GM21737 (cell line): ENCODE data around the gene ARHGDIA.
"Not testable (repeated sequence)": the region's sequence is repeated elsewhere in the genome, so short reads cannot be mapped to it uniquely, and the experiment has no call there.

Experiments used
- ATAC-seq: cut with Tn5 transposase; IDR thresholded peaks from one replicate; pipeline ENCODE4 v1.9.1; 2021; ENCODE audit warnings: mild to moderate bottlenecking, moderate library complexity; ENCODE audit not compliant: unreplicated experiment

The ARHGDIA gene

DNA sequence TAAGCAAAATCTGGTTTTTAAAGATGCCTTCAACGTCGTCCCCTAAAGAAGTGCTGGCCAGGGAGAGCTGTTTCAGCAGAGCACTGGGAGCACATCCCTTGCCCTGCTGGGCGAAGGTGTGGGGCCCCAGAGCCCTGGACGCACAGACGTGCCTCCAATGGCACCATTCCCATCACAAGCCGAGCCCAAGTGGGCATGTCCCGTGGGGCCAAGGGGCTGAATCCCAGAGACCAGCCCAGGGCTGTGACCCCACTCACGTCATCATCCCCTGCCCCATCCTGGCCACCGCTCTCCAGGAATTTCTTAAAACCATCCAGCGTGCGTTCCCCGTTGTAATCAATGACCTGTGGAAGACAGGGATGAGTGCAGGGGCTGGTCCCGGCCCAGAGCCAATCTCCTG, 26.2 kb downstream of the ARHGDIA start:
- no peak for ATAC-seq

DNA sequence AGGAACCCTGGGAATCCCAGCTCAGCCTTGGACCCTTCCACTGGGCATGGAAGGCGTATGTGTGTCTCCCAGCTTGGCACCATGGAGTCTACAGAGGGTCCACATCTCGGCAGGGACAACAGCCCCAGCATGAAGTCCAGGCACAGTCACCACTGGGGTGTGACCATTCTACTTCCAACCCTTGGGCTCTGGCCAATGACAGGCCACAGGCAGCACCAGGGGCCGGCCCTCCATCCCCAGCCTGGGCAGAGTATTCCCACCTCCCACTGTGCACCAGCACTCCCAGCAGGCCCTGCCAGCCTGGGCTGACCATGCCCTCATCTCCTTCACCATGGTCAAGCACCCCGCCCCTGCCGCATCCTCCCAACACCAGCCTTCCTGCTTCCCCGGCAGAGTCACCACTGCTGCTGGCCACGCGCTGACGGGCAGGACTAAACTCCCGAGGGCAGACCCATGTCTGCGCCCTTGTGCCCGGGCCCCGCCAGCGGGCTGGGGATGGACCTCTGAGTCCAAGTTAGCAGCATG, 26.7 kb downstream of the ARHGDIA start:
- no peak for ATAC-seq

DNA sequence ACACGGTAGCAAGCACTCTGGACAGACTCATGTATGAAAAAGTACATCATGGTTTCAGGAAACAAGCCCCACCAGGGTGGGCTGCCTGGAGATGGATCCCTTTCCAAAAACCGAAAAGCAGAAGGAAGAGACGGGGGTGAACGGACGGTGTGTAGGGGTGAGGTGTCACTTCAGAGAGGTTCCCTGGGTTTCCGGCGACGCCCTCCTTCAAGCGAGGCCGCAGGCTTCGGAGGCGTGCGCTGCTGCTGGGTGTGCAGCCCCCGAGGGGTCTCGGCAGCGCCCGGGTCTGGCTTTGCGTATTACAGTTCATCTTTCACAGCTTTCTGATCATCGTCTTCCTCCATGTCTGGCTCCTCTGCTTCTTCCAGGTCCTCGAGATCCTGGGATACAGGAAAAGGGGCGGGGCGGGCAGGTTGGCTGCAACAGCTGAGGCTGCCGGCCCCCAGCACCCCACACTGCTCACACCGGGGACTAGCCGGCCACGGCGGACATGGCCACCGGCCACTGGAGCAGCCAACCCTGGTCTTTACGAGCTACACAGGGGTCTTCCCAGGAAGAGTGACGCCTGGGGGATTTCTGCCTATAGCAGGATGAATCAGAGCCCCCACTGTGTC, 27.3 kb downstream of the ARHGDIA start:
- no peak for ATAC-seq

DNA sequence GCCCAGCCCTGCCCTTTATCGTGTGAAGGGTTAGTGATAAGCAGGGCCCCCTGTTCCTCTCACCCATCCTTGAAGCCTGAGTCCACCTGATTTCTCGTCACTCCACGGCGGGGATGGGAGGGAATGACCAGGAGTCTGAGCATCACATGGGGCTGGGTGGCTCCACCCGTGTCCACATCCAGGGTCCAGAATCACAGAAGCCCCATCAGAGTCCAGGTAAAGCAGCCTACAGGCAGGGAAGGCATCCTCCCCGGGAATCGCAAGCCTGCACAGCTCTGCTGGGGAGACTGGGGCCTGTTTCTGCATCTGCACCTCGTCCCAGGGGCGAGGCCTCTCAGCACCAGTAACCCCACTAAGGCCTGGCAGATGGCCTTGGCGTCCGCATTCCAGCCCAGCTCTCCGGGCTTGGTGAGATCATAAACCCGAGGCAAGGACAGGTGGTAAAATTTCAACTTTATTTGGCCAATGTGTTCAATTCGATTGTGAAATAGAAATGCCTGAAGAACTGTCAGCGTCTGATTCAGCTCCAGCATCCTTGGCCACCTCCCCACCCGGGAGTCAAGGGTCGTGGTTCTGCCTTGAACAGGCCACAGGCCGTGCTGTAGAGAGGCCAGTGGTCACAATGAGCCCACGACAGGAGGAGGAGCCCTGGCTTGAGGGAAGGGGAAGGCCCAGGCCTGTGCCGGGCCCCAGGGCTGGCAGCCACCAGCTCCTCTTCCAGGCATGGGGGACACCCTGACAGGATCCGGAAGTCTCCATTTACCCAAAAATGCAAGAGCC, 28.2 kb downstream of the ARHGDIA start:
- ATAC-seq: no peak

DNA sequence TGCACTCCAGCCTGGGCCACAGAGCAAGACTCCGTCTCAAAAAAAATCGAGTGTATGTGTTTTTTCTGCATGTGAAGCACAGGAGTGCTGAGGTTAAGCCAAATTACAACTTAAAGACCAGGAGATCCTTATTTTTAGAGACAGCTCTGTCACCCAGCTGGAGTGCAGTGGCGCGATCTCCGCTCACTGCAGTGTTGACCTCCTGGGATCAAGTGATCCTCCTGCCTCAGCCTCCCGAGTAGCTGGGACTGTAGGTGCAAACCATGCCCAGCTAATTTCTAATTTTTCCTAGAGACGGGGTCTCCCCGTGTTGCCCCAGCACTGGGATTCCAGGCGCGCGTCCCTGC, 28.8 kb downstream of the ARHGDIA start:
- ATAC-seq: no peak

- ATAC-seq: no peak
These were observed 29.3 kb downstream of the ARHGDIA start for GRCh38 chr17:81841866-81842265.

DNA sequence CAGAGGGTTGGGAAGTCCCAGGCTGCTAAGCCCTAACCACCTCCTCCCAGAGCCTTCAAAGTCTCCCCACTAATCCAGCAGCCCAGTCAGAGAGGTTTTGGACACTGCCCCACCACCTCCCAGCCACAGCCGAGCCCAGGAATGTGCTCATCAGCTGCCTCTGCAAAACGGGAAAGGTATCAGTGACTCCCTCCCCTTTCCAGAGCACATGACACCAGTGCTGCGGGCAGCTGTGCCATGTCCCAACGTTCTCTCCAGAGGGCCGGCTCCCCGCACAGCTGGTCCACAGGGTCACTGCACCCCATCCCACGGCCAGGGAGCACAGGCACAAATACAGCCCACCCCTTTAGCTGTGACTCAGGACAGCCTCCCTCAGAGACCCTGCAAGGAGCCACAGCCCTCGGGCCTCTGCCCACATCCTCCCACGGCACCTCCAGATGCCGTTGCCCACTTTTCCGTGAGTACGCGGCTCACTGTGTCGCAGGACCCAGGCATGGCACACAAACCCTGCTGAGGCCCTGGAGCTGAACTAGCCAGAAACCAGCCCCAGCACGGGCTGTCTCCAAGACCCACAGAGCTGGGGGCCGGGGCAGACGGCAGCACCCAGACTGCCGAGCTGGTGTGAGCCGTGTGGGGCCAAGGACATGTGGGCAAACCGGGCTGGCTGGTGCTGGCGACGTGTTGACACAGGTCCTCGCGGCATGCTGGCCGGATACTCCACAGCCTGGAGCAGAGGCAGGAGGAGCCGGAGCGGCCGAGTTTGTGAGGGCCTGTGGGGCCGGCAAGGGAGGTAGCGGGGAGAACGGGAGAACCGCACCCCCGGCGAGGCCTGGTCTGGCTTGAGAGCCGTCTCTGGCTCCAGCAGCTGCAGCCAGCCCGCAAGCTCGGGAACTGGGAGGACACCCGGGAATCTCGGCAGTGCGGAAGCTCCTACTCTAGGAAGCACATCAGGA, 30.0 kb downstream of the ARHGDIA start:
- ATAC-seq: no peak

DNA sequence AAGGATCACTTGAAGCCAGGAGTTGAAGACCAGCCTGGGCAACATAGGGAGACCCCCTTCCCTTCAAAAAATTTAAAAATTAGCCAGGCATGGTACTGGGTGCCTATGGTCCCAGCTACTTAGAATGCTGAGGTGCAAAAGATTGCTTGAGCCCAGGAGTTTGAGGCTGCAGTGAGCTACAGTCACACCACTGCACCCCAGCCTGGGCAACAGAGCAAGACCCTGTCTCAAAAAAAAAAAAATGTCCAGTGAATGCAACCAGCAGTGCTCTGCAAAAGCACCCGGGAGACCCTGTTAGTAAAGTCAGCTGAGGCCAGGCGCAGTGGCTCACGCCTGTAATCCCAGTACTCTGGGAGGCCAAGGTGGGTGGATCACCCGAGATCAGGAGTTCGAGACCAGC, 31.1 kb downstream of the ARHGDIA start:
- not testable (repeated sequence) for ATAC-seq

DNA sequence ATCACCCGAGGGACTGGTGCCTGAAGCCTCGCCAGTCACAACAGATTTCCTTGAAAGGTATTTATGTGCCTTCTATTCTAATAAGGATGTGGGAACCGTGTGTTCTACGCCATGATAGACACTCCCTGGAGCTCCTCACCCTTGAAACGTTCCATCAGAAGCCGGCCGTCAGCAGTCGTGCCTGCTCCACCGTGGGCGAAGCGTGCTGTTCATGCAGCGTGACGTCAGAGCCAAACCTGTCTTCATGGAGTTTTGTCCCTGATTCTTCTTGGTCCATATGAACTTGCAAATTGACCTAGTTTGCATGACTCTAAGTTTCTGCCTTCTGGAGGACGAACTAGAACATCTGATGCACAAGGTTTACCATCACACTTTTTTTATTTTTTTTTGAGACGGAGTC, 31.8 kb downstream of the ARHGDIA start:
- ATAC-seq: no peak

DNA sequence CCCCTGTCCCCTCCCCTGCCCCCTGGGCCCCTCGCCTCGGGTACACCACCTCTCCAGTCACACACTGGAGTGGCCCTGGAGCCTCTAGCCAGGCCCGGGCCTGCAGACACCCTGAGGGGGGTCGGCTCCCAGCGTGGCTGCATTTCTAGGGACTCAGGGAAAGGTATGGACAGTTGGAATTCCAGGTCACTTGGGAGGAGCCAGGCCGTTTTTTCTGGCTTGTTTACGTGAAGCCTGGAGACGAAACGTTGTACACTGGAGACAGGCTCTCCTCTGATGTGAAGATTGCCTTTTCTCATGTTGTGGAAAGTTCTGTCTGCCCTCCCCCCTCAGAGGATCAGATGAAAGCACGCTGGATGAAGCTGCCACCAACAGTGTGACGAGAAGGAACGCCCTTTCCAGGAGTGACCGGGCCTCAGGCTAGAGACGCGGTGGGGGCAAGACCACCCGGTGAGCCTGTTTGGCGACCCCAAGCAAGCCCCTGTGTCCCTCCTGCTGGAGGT, 32.3 kb downstream of the ARHGDIA start:
- no peak for ATAC-seq

GRCh38 chr17:81837641-81838040, 33.5 kb downstream of the ARHGDIA start:
- no peak for ATAC-seq

DNA sequence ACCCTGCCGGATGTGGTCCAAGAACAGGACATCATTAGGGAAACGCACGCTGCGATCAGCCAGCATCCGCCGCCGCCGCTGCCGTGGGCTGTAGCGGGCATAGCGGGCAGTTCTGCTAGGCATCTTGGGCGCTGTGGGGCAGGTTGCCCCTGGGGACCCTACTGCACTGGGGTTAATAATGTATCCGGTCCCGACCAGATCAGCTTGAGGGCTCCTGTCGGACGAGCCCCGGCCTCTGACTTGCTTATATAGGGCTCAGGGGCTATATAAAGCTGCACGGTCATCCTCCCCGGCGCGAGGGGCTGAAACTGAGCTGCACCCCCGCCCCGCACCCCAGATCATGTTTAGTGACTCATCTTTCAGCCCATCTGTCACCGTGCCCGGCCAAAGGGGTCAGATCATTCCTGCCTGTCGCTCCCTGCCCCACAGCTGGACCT, 36.3 kb downstream of the ARHGDIA start, which contains the start of gene PPP1R27:
TSS of gene PPP1R27 (minus strand) at position 220 of the 437 bp plus-strand sequence. CDS start at position 123, 97 bp downstream.
- no peak for ATAC-seq

GRCh38 chr17:81833921-81834830, 37.0 kb downstream of the ARHGDIA start:
- ATAC-seq: no peak

GRCh38 chr17:81833160-81833920, 37.8 kb downstream of the ARHGDIA start, which contains the start of gene MCRIP1:
Gene MCRIP1 (minus strand): TSS chr17:81833291. CDS start chr17:81824506, 8,785 bp downstream.
- peak; percentile 67 for ATAC-seq

DNA sequence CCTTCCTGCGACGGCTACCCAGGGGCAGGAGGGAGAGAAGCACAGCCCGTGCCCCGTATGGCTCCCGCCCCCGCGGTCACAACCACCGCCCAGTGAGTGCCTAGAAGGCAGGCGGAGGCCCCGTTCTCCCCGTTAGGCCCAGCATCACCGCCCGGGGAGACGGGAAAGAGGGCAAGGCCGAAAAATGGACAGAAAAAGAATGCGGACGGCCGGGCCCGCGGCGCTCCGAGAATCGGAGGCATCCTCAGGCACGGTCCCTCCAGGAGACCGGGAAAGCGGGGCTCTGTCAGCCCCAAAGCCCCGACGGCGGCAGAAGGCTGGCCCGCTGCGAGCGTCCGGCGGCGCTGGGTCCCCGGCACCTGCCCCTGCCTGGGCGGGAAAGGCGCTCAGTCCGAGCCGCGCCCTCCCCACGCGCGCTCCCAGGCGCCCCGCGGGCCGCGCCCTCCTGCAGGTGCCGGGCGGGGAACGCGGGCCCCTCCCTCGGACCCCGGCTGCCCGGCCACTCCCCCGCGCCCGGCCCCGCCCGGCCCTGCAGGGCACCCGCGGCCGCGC, 38.5 kb downstream of the ARHGDIA start:
- peak; percentile 5 for ATAC-seq

DNA sequence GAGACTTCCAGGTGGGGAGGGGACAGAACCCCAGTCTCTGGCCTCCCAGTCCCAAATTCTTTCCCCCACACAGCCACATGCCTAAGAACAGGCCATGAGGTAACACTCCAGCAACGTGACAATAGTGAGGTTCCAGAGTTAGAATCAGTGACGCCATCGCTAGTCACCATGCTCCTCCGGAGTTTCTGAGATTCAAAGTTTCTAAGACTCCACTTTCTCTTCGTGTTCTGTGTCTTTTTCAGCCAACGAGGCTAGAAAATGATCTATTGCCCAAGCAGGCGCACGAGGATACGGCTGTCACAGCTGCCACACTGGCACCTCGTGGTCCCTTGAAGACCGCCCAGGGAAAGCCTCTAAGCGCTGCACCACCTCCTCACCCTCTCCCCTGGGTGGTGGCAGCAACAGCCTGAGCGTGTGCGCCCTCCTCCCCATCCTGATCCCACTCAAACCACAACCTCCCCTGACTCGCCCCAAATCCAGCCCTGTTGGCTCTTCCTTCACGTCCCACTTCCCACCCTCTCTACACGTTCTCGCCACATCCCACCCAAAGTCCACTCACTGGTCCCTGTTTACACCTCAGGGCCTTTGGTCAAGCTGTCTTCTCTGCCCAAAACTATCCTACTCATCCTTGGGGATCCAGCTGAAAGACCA, 39.1 kb downstream of the ARHGDIA start:
- ATAC-seq: peak; percentile 3

GRCh38 chr17:81831563-81831956, 39.6 kb downstream of the ARHGDIA start:
- ATAC-seq: no peak

- ATAC-seq: no peak
These were observed 41.3 kb downstream of the ARHGDIA start for GRCh38 chr17:81829858-81830257.
